OCI-M2 (cell line): ENCODE measurements around the gene LIN54.
"Not testable (repeated sequence)": the region's sequence is repeated elsewhere in the genome, so short reads cannot be mapped to it uniquely, and the experiment has no call there.

Source experiments
- DNase-seq: peaks from one replicate; lab custom pipeline; 2025; ENCODE audit not compliant: unreplicated experiment; lab: John Stamatoyannopoulos, UW

Gene LIN54

GRCh38 chr4:82951196-82951595, 59.4 kb downstream of the LIN54 start:
- DNase-seq: no peak

- DNase-seq: no peak
Observed at GRCh38 chr4:82948647-82949204, 61.9 kb downstream of the LIN54 start.

GRCh38 chr4:82947498-82947897, 63.1 kb downstream of the LIN54 start:
- DNase-seq: no peak

- DNase-seq: no peak
Observed at GRCh38 chr4:82939414-82939813, 71.2 kb downstream of the LIN54 start.

- DNase-seq: no peak
Observed at GRCh38 chr4:82934441-82934840, 76.2 kb downstream of the LIN54 start.

GRCh38 chr4:82930848-82931755, 79.5 kb downstream of the LIN54 start:
- no peak for DNase-seq

GRCh38 chr4:82921795-82922194, 88.8 kb downstream of the LIN54 start:
- DNase-seq: no peak

GRCh38 chr4:82919386-82919785, 91.2 kb downstream of the LIN54 start:
- DNase-seq: no peak

GRCh38 chr4:82918091-82918490, 92.5 kb downstream of the LIN54 start:
- no peak for DNase-seq

GRCh38 chr4:82913968-82914367, 96.7 kb downstream of the LIN54 start:
- DNase-seq: not testable (repeated sequence)

GRCh38 chr4:82913305-82913704, 97.3 kb downstream of the LIN54 start:
- DNase-seq: no peak

- no peak for DNase-seq
Observed at GRCh38 chr4:82909326-82909725, 101.3 kb downstream of the LIN54 start.

GRCh38 chr4:82906469-82906868, 104.2 kb downstream of the LIN54 start:
- DNase-seq: no peak

GRCh38 chr4:82905205-82905604, 105.4 kb downstream of the LIN54 start:
- DNase-seq: no peak

- no peak for DNase-seq
Observed at GRCh38 chr4:82903737-82904136, 106.9 kb downstream of the LIN54 start.

GRCh38 chr4:82901183-82901718, 109.4 kb downstream of the LIN54 start:
- no peak for DNase-seq

GRCh38 chr4:82900411-82901182, 110.0 kb downstream of the LIN54 start, which contains the start of gene THAP9:
THAP9 (plus strand) TSS chr4:82900735; CDS start chr4:82900803, 68 bp downstream.
- peak; percentile 60 for DNase-seq

GRCh38 chr4:82900066-82900410, 110.6 kb downstream of the LIN54 start:
- no peak for DNase-seq

- no peak for DNase-seq
Observed at GRCh38 chr4:82899374-82900065, 111.1 kb downstream of the LIN54 start.

GRCh38 chr4:82898322-82899243, 112.0 kb downstream of the LIN54 start:
- no peak for DNase-seq
